OCI-LY7 (cell line): ENCODE results near the gene CAP2.

Source experiments
- CTCF ChIP-seq: fragments of 200-600 bp; sonication (generic); conservative IDR thresholded peaks from 2 replicates; pipeline ENCODE4 v1.5.1; 2014; ENCODE audit warnings: mild to moderate bottlenecking, antibody characterized with exemption, low read length, moderate library complexity, mixed read lengths
- EZH2phosphoT487 ChIP-seq: fragments of 200-600 bp; sonication (generic); IDR thresholded peaks from 2 replicates; pipeline ENCODE4 v1.6.1; 2018; ENCODE audit warnings: low read depth, borderline replicate concordance, mild to moderate bottlenecking, mixed run types, antibody characterized with exemption, low read length, moderate library complexity, mixed read lengths

- TF ChIP-seq CTCF (no peak), EZH2phosphoT487 (no peak)
Observed at GRCh38 chr6:17454316-17455005, 61.1 kb downstream of the CAP2 start.
